Ectodermal cell (in vitro differentiated cells): ENCODE data around the gene EZH2.

Experiments used
- H3K27ac ChIP-seq: 2 replicates; pipeline ENCODE4 v1.7.0; 2013; ENCODE audit warnings: mild to moderate bottlenecking, low read depth, low read length; ENCODE audit not compliant: insufficient read depth, poor library complexity, severe bottlenecking
- H3K27me3 ChIP-seq: 2 replicates; pipeline ENCODE4 v1.7.0; 2013; ENCODE audit warnings: mild to moderate bottlenecking, low read length; ENCODE audit not compliant: insufficient read depth, control insufficient read depth, poor library complexity, severe bottlenecking
- H3K36me3 ChIP-seq: one replicate; pipeline ENCODE4 v1.7.0; 2013; ENCODE audit warnings: low read length; ENCODE audit not compliant: control insufficient read depth, insufficient read depth
- H3K4me1 ChIP-seq: one replicate; pipeline ENCODE4 v1.7.0; 2013; ENCODE audit warnings: low read length; ENCODE audit not compliant: control insufficient read depth, insufficient read depth
- H3K4me3 ChIP-seq: 2 replicates; pipeline ENCODE4 v1.7.0; 2013; ENCODE audit warnings: low read depth, low read length, control low read depth; ENCODE audit not compliant: insufficient read depth
- H3K9me3 ChIP-seq: 2 replicates; pipeline ENCODE4 v1.7.0; 2013; ENCODE audit warnings: mild to moderate bottlenecking, low read length, moderate library complexity; ENCODE audit not compliant: control insufficient read depth
- WGBS, 2 experiments: methylation state at CpG; one replicate each; pipeline ENCODE4 v1.1.7; 2013; ENCODE audit warnings: missing lambda C conversion rate in 2 of 2; 5-methylcytosine and 5-hydroxymethylcytosine counted together

Gene EZH2

DNA sequence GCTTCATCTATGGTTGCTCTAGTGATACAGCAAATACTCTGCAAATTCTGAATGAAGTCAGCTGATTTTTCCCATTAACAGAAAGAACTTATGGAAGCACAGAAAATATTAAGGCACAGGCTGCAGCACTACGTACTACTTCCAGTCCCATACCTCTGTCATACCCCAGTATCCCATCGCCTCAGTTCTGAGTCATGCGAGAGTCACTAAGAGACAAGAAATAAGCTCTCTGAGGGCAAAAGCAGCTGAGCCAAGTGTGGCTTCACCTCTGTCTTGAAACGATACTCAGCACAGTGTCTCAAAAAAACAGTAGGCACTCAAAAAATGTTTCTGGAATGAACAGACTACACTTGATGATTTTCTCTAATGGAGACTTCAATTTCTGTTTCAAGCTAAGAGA lies 48.2 kb downstream of the EZH2 start:
- Histone ChIP-seq H3K36me3 (peaks cover 7% of the 10 kb centered on the region), H3K27me3 (no peaks in the 10 kb centered on the region), H3K4me3 (no peak overlapping the region), H3K4me1 (no peaks in the 10 kb centered on the region), H3K9me3 (no peaks in the 10 kb centered on the region), H3K27ac (no peak overlapping the region)
- 96 to 97% methylated on average over 4 of the region's 4 CpGs for WGBS, 2 experiments

DNA sequence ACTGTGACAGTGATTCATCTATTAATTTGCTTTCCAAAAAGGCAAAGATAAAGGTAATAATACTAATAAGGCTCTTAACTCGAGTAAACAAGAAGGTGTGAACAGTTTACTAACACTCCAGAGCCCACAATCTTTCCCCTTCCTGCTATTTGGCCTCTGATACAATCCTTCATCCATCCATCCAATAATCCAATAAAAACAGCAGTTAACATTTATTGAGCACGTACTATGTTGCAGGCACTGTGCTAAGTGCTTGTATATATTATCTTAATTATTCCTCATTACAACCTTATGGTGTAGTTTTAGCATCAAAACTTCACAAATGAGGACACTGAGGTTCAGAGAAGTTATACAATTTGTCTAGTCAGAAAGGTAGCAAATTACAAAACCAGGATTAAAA lies 49.5 kb downstream of the EZH2 start:
- peaks cover 7% of the 10 kb centered on the region for H3K36me3 ChIP-seq
- no peak overlapping the region for H3K27ac ChIP-seq
- H3K4me3 ChIP-seq: no peak overlapping the region
- H3K9me3 ChIP-seq: no peaks in the 10 kb centered on the region
- H3K27me3 ChIP-seq: no peaks in the 10 kb centered on the region
- WGBS, 2 experiments: 86 to 96% methylated on average over 1 to 2 of the region's 2 CpGs
- H3K4me1 ChIP-seq: no peaks in the 10 kb centered on the region

DNA sequence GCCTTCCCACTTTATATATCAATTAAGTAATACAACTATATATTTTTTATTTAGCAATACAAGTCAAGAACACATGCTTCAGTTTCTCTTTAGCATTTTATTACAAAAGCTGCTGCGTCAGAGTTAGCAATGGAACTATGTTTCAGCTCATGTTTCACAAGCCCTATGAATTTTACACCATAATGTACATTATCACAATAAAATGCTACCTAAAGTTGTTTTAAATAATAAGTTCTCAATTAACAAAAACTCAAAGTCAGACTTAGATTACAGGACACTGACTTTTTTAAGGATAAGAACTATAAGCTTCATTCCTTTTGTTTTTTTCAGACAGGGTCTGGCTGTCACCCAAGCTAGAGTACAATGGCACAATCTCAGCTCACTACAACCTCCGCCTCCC lies 52.3 kb downstream of the EZH2 start:
- Histone ChIP-seq H3K27me3 (no peaks in the 10 kb centered on the region), H3K9me3 (no peaks in the 10 kb centered on the region), H3K4me3 (no peak overlapping the region), H3K36me3 (peaks cover 19% of the 10 kb centered on the region), H3K27ac (no peak overlapping the region), H3K4me1 (no peaks in the 10 kb centered on the region)
- 91 to 97% methylated on average over 2 of the region's 2 CpGs for WGBS, 2 experiments

DNA sequence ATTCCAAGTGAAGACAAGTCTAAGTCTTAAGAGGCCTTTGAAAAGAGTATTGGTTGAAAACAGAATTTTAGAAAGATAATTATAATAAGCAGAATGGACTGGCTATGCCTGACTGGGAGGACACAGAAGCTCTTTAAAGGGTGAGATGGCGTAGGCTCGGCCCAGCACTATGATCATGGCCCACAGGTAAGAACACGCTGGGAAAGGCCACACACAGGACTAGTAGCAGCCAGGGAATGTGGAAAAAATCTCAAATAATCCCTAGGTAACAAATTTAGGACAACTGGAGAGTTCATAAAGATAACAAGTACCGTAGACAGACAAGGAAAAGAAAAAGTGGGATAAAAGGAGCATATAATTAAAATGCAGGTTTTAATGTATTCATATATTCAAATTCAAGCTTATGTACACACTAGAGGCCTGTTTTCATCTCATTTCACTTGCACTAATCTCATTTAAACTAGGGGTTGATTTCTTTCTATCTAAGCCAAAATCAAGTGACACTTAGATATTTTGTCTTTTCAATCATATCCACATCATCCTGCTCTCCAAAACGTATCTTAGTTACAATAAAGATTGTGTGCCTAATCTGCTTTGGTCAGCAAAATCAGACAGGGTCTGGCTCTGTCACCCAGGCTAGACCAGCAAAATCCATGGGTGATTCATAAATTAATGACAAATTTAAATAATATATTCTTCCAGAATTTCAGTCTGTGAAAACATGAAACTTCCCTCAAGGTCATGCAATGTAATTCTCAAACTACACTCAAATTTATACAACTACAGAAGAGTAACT lies 53.0 kb downstream of the EZH2 start:
- no peak overlapping the region for H3K4me3 ChIP-seq
- 91 to 94% methylated on average over 5 of the region's 5 CpGs for WGBS, 2 experiments
- H3K4me1 ChIP-seq: no peaks in the 10 kb centered on the region
- no peaks in the 10 kb centered on the region for H3K9me3 ChIP-seq
- H3K27ac ChIP-seq: no peak overlapping the region
- H3K27me3 ChIP-seq: no peaks in the 10 kb centered on the region
- H3K36me3 ChIP-seq: peaks cover 18% of the 10 kb centered on the region

DNA sequence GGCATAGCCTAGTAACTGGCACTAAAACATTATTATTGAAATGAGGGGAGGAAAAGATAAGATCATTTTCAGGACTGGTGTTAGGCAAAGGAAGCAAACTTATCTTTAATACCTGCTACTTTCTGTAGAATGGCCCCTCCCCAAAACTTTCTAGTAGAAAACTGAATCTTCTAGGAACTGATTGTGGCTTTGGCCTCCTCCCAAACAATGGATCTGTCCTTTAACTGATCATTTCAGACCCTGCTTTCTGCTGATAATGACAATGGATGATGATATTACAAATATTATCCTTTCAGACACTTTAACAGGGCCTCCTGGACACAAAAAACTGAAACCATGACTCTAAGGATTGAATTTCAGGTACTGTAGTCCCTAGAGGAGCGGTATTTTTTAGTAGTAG lies 55.1 kb downstream of the EZH2 start:
- no peaks in the 10 kb centered on the region for H3K4me1 ChIP-seq
- H3K27me3 ChIP-seq: no peaks in the 10 kb centered on the region
- WGBS, 2 experiments: 100% methylated on average over 1 of the region's 1 CpG; no CpG with 5 or more reads in 1 of the 2 experiments
- no peak overlapping the region for H3K4me3 ChIP-seq
- no peak overlapping the region for H3K27ac ChIP-seq
- H3K9me3 ChIP-seq: no peaks in the 10 kb centered on the region
- peaks cover 30% of the 10 kb centered on the region for H3K36me3 ChIP-seq

DNA sequence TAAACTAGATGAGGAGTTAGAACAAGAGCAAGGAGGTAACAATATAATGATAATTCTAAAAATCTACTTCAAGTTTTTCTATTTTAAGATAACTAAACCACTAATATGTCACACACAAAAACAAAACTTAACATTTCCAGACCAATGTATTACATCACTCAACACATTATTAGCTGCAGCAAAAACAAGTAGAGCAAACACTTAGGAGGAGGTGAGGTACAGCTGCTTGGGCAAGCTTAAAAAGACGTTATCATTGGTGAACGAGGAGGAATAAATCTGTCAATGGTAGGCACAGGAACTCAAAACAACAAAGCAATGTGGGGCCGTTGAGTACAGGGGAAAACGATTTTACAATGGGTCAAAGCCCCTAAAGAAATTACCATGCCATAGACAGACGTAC lies 58.8 kb downstream of the EZH2 start:
- no peak overlapping the region for H3K27ac ChIP-seq
- no peak overlapping the region for H3K4me3 ChIP-seq
- peaks cover 30% of the 10 kb centered on the region for H3K36me3 ChIP-seq
- WGBS, 2 experiments: 93 to 95% methylated on average over 4 of the region's 5 CpGs
- no peaks in the 10 kb centered on the region for H3K4me1 ChIP-seq
- no peaks in the 10 kb centered on the region for H3K27me3 ChIP-seq
- no peaks in the 10 kb centered on the region for H3K9me3 ChIP-seq

DNA sequence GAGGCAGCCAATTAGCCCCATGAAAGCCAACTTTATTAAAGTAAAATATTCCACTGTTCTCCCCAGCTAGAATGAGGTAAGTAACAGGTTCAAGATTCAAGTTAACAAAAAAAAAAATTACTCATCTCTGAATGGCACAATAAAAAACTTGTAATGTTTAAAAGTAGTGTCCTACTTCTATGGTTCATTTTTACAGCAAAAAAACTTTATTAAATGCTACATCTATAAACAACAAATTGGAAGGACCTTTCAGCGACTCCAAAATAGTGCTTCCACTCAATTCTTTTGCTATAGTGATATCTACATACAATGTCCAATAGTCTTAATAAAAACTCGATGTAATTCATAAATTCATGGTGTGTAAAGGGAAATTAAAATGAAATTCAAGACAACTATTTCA lies 59.2 kb downstream of the EZH2 start:
- H3K36me3 ChIP-seq: peaks cover 30% of the 10 kb centered on the region
- WGBS, 2 experiments: 100% methylated on average over 1 to 2 of the region's 2 CpGs
- no peaks in the 10 kb centered on the region for H3K4me1 ChIP-seq
- H3K27me3 ChIP-seq: no peaks in the 10 kb centered on the region
- no peak overlapping the region for H3K4me3 ChIP-seq
- no peaks in the 10 kb centered on the region for H3K9me3 ChIP-seq
- no peak overlapping the region for H3K27ac ChIP-seq

DNA sequence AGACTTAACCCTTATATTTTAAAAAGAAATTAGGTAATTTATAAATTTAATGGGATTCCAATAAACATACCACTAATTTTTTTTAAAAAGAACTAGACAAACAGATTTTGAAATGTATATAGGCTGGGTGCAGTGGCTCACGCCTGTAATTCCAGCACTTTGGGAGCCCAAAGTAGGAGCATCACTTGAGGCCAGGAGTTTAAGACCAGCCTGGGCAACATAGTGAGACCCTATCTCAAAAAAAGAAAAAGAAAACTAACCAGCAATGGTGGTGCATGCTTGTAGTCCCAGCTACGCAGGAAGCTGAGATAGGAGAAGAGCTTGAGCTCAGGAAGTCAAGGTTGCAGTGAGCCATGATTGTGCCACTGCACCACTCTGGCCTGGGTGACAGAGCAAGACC lies 62.7 kb downstream of the EZH2 start:
- H3K9me3 ChIP-seq: no peaks in the 10 kb centered on the region
- 93 to 94% methylated on average over 2 of the region's 2 CpGs for WGBS, 2 experiments
- no peak overlapping the region for H3K4me3 ChIP-seq
- no peaks in the 10 kb centered on the region for H3K4me1 ChIP-seq
- H3K27me3 ChIP-seq: no peaks in the 10 kb centered on the region
- H3K27ac ChIP-seq: no peak overlapping the region
- peaks cover 40% of the 10 kb centered on the region for H3K36me3 ChIP-seq

DNA sequence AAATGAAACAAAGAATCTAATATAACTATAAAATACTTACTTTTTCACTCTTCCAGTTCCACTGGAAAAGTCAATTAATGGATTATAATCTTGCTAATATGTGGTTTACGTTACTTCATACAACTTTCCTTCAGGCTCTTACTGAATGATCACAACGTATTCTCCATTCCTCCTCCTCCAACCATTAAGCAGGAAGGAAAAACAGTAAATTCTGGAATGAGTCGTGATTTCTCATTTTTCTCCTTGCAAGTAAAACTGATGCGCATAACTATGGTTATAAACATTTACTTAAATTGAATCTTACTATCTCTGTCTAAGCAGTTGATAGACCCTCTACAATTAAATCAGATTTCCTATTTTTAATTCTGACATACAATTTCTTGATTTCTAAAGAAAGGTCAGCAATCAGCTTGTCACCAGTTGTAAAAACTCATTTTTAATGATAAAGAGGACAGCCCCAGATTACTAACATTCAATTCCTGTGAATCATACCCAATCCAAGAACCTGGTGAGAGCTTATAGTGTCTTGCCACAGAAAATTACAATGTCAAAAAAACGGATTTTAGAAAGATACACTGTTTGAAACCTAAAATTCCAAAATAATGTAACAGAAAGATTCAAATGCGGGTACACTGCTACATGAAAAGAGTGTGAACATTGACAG lies 64.3 kb downstream of the EZH2 start:
- H3K9me3 ChIP-seq: no peaks in the 10 kb centered on the region
- H3K4me1 ChIP-seq: no peaks in the 10 kb centered on the region
- no peak overlapping the region for H3K27ac ChIP-seq
- no peaks in the 10 kb centered on the region for H3K27me3 ChIP-seq
- no peak overlapping the region for H3K4me3 ChIP-seq
- 90% methylated on average over 5 to 6 of the region's 6 CpGs for WGBS, 2 experiments
- H3K36me3 ChIP-seq: peaks cover 39% of the 10 kb centered on the region

DNA sequence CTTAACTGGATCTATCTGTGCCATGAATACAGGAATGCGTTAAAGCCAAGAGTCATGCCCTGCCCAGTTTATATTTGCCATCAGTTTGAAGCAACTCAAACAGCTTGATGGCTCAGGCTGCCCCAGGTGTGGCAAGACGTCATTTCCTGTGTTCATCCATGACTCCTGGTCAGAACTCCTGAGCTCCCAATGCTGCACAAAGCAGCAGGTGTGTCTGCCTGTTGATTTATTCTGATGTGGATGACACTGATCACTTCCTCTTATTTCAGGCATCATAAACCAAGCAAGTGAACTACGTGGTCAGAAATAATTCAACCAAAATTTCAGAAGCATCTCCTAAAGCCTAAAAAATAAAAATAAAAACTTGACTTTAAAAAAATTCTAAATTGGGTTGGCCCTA lies 68.5 kb downstream of the EZH2 start:
- no peaks in the 10 kb centered on the region for H3K4me1 ChIP-seq
- H3K27ac ChIP-seq: no peak overlapping the region
- no peaks in the 10 kb centered on the region for H3K27me3 ChIP-seq
- 90 to 96% methylated on average over 3 of the region's 3 CpGs for WGBS, 2 experiments
- H3K9me3 ChIP-seq: no peaks in the 10 kb centered on the region
- no peak overlapping the region for H3K4me3 ChIP-seq
- H3K36me3 ChIP-seq: peaks cover 61% of the 10 kb centered on the region
